Measurements from ENCODE around the gene LEAP2.

Gene LEAP2

DNA sequence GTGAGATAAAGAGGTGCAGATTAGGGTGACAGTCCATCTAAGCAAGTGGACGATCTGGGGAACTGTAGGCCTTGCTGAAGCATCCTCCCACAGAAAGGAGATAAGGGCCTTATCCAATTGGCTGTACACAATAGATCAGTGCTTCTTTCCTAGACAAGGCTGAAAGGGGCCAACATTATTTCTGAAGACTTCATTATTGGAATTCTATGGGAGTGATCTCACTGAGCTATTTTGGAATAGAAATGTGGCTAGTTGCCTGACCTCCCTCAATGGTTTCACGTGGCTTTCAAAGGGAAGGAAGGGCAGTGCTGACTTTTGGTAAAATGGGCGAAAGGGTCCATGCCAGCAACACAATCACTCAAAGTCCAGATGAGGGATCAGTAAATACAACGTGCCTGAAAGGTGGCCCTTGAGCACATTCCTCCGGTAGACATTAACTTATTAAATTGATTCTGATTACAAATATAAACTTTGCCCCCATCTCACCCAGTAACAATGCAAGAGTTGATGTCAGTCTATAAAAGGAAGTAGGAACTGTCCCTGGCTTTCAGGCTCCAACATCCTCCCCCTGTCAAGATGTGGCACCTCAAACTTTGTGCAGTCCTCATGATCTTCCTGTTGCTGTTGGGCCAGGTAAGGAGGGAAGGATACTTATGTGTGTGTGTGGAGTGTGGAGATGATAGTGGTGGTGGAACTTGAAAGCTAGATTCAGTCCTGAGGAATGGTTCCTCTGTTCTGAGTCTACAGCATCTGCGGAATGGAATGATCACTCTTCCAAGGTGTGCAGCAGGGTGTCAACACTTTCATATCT, at the start of gene LEAP2:
LEAP2 (plus strand) TSS at position 550 of the 811 bp plus-strand sequence; CDS start at position 577, 27 bp downstream.
- no peak for DNase-seq (ENCODE audit: low read depth)

DNA sequence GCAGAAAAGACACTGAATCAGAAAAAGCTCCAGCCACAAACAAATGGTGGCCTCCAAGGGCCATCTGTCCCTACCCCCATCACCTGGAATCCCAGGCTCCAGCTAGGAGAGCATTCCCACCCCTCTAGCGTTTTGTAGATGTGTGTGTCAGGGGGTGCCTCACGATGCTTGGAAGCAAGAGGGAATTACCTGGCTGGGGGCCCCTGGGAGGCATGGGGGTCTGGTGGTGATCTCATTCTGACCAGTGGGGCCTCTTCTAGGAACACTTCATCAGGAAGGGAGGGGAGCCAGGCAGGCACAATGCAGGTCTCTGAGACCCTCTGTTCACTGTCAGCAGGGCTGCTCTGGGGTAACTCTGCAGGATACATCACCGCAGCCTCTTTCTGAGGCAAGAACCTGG, 49.0 kb upstream of the LEAP2 start:
- no peak for DNase-seq (ENCODE audit: low read depth)

- DNase-seq (ENCODE audit: low read depth) = no peak
These were observed 48.2 kb upstream of the LEAP2 start for GRCh38 chr5:132825033-132825833.

DNA sequence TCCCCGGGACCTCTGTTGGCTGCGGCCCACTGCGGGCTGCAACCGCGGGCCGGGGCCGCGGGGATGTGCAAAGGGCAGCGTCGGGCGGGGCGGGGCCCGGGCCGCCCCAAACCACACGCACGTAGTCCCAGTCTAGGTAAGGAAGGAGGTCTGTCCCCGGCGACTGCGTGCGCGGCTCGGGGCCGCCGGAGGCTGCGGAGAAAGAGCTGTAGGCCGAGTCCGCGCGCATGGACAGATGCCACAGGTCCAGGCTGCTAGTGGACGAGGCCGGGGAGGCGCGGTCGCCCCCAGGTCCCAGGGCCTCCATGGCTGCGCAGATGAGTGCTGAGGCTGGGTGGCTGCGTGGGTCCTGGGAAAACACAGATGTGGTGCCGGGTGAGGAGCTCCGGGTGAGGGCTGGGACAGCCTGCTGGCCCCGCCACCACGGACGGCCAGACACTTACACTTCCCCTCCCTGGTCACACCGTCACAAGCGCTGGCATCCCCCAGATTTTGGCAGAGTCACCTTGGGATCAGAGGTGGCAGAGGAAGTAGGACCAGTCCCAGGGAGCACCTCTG, 47.6 kb upstream of the LEAP2 start:
- no peak for DNase-seq (ENCODE audit: low read depth)

DNA sequence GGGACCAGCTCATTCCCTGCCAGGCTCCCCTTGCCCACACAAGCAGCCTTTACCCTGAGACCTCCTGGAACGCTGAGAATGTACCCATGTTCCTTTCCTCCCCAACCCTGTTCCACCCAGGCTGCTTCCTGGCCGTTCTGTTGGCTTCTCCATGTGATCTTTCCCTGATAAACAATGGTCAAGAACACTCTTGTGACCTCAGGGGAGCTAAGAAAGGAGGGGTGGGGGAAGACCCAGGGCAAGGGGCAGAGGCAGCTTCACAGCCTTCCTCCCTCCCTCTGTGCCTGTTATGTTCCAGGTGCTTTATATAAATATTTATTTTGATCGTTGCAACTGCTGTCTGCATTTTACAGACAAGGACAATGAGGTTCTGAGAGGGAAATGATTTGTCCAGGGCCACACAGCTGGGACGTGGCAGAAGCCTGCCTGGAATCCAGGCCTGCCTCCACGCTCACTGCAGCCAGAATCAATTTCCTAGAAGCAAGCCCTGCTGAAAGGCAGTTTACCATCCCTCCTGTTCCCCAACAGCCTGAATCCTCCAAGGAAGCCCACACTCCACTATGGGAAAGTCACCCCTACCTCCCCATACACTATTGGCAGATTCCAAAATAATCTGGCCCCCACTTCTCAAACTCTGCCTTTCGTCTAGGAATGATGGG, 46.9 kb upstream of the LEAP2 start:
- DNase-seq (ENCODE audit: low read depth) = no peak

GRCh38 chr5:132827943-132828673, 45.4 kb upstream of the LEAP2 start:
- no peak for DNase-seq (ENCODE audit: low read depth)

- DNase-seq (ENCODE audit: low read depth) = no peak
These were observed 44.5 kb upstream of the LEAP2 start for GRCh38 chr5:132828846-132829494.

GRCh38 chr5:132829742-132830435, 43.6 kb upstream of the LEAP2 start:
- peak; percentile 30 for DNase-seq (ENCODE audit: low read depth)

DNA sequence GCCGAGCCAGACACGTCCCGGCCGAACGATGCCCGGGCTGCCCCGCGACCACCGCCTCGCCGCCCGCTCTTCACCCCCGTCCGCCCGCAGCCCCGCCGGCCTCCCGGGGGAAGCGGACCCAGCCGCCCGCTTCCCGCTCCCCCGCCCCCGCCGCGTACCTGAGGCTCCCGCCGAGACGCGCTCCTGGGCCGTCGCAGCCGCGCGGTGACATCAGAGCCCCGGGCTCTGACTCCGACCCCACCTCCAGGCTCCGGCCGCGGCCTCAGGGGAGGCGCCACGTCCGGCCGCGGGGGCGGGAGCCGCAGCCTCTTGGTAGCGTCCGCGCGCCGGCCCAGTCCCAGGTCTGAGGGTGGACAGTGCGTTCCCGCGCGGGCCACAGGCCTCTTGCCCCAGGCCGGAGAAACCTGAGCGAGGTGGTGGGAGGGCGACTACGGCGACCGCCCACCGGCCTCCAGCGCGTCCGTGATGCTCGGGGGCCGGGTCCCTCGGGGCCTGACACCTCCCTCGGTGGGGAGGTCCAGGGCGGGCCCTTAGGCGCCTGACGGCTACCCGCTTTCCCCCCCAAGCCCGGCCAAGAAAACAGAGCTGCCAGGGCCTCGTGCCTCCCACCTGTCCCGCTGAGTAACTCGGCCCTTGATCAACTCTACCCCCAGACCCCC, 42.9 kb upstream of the LEAP2 start, which contains the start of gene SHROOM1:
SHROOM1 (minus strand) TSS at position 212 of the 659 bp plus-strand sequence. CDS start 4,507 bp downstream, outside the sequence.
- DNase-seq (ENCODE audit: low read depth) = no peak

DNA sequence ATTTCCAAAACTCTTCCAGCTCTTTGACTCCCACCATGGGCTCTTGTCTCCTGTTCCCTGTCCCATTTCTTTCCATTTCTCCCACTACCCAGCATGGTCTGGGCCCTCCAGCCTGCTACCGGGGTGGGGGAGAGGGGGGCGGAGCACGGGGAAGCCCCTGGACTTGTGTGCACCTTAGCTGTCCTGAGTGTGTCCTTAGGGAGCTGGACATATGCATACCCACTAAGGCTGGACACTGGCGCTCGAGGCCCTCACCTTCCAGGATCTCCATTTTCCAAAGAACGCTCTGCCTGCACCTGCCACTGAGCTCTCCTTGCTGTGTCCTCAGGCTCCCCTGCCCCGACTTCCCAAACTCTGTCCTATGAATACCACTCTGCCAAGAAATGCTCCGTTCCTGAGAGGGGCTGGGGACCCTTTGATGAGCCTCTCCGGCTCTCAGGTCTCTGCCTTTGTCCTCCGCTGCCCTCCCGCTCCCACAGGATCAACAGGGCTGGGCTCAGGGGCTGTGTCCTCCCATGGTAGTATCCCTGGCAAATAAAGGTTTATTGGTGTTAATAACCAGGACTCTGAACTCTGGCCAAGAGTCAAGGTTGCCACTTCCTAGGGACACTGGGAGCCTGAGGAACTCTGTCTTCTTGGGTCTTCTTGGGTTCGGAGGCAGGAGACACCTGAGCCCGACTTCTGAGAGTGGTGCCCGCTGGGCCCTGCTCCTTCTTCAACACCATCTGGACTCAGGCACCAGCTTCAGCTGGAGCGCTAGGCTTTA, 42.2 kb upstream of the LEAP2 start:
- no peak for DNase-seq (ENCODE audit: low read depth)

DNA sequence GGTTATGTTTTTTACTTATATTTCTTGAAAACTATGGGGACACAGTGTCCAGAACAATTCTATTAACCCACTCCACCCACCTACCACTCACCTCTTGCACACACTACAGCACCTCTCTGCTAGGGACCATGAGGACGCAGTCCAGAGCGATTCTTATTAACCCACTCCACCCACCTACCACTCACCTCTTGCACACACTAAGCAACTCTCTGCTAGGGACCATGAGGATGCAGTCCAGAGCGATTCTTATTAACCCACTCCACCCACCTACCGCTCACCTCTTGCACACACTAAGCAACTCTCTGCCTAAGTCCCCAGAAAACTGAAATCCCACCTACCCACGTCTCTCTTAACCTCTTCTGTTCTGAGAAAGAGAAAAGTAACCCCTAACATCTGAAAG, 40.9 kb upstream of the LEAP2 start:
- no peak for DNase-seq (ENCODE audit: low read depth)

GRCh38 chr5:132834057-132834456, 39.4 kb upstream of the LEAP2 start:
- no peak for DNase-seq (ENCODE audit: low read depth)

- DNase-seq (ENCODE audit: low read depth) = no peak
These were observed 36.6 kb upstream of the LEAP2 start for GRCh38 chr5:132836852-132837251.

DNA sequence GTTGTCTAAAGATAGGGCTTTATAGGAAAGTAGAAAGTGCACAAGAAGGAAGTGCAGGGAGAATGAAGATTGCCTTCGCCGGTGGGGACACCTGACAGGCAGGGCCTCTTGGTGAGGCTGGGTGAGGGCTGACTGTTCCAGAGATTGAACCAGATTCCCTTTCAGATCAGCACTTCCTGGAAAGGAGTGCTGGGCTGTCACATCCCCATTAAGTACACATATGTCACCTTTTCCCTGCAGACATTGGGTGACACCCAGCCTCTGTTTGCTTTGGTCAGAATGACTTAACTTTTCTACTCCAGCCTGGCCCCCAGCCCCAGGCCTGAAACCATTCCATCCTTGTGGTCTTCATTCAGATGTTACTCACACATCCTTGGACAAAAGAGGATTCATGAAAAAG, 35.6 kb upstream of the LEAP2 start:
- DNase-seq (ENCODE audit: low read depth) = no peak

- no peak for DNase-seq (ENCODE audit: low read depth)
These were observed 34.8 kb upstream of the LEAP2 start for GRCh38 chr5:132838516-132839282.

DNA sequence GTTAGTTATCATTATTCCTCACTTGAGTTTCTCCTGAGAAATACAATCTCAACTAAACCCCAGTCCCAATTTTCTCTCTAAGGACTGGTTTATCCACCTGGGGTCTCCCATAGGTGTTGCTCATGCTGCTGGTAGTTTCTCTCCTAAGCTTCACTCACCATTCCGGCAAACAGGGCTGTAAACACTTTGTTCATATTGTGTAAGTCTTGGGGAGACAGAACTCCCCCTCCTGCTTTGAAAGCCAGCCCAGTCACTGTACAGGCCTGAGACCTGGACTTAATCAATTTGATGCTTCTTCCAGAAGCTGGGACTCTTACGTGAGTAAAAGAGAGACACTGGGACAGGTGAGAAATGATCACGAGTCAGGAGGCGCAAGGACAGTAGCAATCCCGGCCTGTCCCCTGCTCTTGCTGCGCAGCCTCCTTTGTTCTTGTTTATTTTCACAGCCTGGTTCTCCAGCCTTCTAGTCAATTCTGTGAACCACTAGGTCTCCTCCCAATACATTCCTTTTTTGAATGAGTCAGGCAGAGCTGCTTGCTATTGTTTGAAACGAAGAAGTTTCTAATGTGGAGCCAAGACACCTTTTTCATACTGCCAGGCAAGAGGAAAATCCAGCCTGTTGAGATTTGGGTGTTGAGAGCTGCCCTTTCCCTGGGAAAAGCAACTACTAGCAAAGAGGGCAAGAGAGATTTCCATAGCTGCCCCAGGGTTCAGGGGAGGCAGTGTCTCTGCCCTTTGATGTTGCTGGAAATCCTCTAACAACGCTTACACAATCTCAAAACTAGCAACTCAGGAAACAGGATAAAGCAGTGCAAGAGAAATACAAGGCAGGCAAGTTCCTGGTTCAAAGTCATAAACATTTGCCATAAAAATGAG, 33.8 kb upstream of the LEAP2 start:
- DNase-seq (ENCODE audit: low read depth) = no peak

- no peak for DNase-seq (ENCODE audit: low read depth)
These were observed 33.2 kb upstream of the LEAP2 start for GRCh38 chr5:132840313-132840712.

Data from stimulated activated CD8-positive, alpha-beta memory T cell treated with anti-CD3 and anti-CD28 coated beads, Interleukin-7, amount 100 ng/mL, for 24 hours (primary cell).